HCT116 (cell line): ENCODE results near the gene GFY.

Experiments
- CTCF ChIP-seq, 3 experiments: fragments of 200-600 bp in 1 of 3; sonication (generic) in 1 of 3; IDR thresholded peaks in 2 of 3; conservative IDR thresholded peaks in 1 of 3; 2 replicates each; pipeline ENCODE4 v1.5.1; 2012 to 2017; ENCODE audit warnings: low read depth in 2 of 3, low read length in 2 of 3, antibody characterized with exemption in 1 of 3, borderline replicate concordance in 1 of 3, control low read depth in 1 of 3, mild to moderate bottlenecking in 1 of 3, mixed read lengths in 1 of 3, mixed run types in 1 of 3, moderate library complexity in 1 of 3; ENCODE audit not compliant: insufficient read depth in 1 of 3
- POLR2A ChIP-seq: IDR thresholded peaks from 2 replicates; pipeline ENCODE4 v1.7.0; 2011; ENCODE audit warnings: borderline replicate concordance; ENCODE audit not compliant: insufficient read depth, insufficient read length; ENCODE audit errors: extremely low read depth
- POLR2AphosphoS5 ChIP-seq: IDR thresholded peaks from 2 replicates; pipeline ENCODE4 v1.6.1; 2011; ENCODE audit warnings: mild to moderate bottlenecking, low read depth, low read length, moderate library complexity
- RAD21 ChIP-seq: IDR thresholded peaks from 2 replicates; pipeline ENCODE4 v1.6.1; 2012; ENCODE audit warnings: low read depth, mild to moderate bottlenecking
- REST ChIP-seq: IDR thresholded peaks from 2 replicates; pipeline ENCODE4 v1.6.1; 2012; ENCODE audit warnings: low read depth
- TCF7L2 ChIP-seq: IDR thresholded peaks from 2 replicates; pipeline ENCODE4 v1.7.0; 2011; ENCODE audit warnings: borderline replicate concordance, inconsistent platforms; ENCODE audit not compliant: insufficient read depth, insufficient read length; ENCODE audit errors: extremely low read depth

- TF ChIP-seq TCF7L2 (no peak), CTCF (IDR thresholded peaks at IDR 0.05 in 2 of 3, conservative IDR thresholded peaks at IDR 0.05 in 1 of 3; ENCODE audit: borderline replicate concordance in 1 of 3, insufficient read depth in 1 of 3, low read depth in 2 of 3, low read length in 2 of 3) (no peak), REST (no peak), POLR2AphosphoS5 (no peak), POLR2A (no peak), RAD21 (no peak)
These were observed 33.3 kb downstream of the GFY start for GRCh38 chr19:49458567-49458903.
